ENCODE results near the gene TXNDC5.

GRCh38 chr6:7910654-7911344 is at the start of gene TXNDC5:
- TF ChIP-seq CTCF (IDR thresholded peaks at IDR 0.05) (no peak), POLR2A (IDR thresholded peaks at IDR 0.05) (peak in 1 of 2 donors; percentile 57)

Data from Peyer's patch (tissue), 4 donors.